Cardiac muscle cell (in vitro differentiated cells and primary cell): ENCODE results near the gene HSBP1L1. TPM values are rescaled to one million over a fixed set of nuclear protein-coding genes. Genes with fewer than 3 reads are reported as not detected.

Experiments
- DNase-seq, 2 donors: peaks; one replicate each; pipeline versions ENCODE4 v3.0.0 to v3.0.0-alpha.2; 2010 to 2017; ENCODE audit warnings: low read depth in 1 of 2, low spot score in 1 of 2
- H3K27ac ChIP-seq: fragments of 200-600 bp; sonication (generic); 2 replicates; pipeline ENCODE4 v1.5.1; 2016
- H3K27me3 ChIP-seq: fragments of 200-600 bp; sonication (generic); 2 replicates; pipeline ENCODE4 v1.6.0; 2016; ENCODE audit warnings: control low read depth
- H3K36me3 ChIP-seq: fragments of 200-600 bp; sonication (generic); 2 replicates; pipeline ENCODE4 v1.5.1; 2016; ENCODE audit warnings: control low read depth
- H3K4me1 ChIP-seq: fragments of 200-600 bp; sonication (generic); 2 replicates; pipeline ENCODE4 v1.8.1; 2017; ENCODE audit warnings: low read depth, mild to moderate bottlenecking, mixed run types
- H3K4me3 ChIP-seq: fragments of 200-600 bp; sonication (generic); 2 replicates; pipeline ENCODE4 v1.5.1; 2016; ENCODE audit warnings: mild to moderate bottlenecking
- H3K9me3 ChIP-seq: fragments of 200-600 bp; sonication (generic); 2 replicates; pipeline ENCODE4 v1.5.1; 2017; ENCODE audit warnings: low read depth, mild to moderate bottlenecking, control low read depth
- CTCF ChIP-seq: IDR thresholded peaks from 2 replicates; pipeline ENCODE4 v1.5.1; 2012; ENCODE audit warnings: low read depth, mild to moderate bottlenecking, low read length
- polyA plus RNA-seq: library from polyadenylated mRNA; unstranded; fragments of >200 nt; fragmentation: Nextera tagmentation; extraction: Ambion mirVana; gene quantifications from 2 replicates; pipeline ENCODE4 v1.2.1, GENCODE V29; 2016
- total RNA-seq: library from RNA; depleted of rRNA; stranded (reverse); fragments of >200 nt; gene quantifications from 2 replicates; pipeline ENCODE4 v1.2.3, GENCODE V29; 2016

HSBP1L1 gene
- total and polyA plus RNA-seq, 2 experiments from 2014 or later, result 4.0 to 6.3 TPM

DNA sequence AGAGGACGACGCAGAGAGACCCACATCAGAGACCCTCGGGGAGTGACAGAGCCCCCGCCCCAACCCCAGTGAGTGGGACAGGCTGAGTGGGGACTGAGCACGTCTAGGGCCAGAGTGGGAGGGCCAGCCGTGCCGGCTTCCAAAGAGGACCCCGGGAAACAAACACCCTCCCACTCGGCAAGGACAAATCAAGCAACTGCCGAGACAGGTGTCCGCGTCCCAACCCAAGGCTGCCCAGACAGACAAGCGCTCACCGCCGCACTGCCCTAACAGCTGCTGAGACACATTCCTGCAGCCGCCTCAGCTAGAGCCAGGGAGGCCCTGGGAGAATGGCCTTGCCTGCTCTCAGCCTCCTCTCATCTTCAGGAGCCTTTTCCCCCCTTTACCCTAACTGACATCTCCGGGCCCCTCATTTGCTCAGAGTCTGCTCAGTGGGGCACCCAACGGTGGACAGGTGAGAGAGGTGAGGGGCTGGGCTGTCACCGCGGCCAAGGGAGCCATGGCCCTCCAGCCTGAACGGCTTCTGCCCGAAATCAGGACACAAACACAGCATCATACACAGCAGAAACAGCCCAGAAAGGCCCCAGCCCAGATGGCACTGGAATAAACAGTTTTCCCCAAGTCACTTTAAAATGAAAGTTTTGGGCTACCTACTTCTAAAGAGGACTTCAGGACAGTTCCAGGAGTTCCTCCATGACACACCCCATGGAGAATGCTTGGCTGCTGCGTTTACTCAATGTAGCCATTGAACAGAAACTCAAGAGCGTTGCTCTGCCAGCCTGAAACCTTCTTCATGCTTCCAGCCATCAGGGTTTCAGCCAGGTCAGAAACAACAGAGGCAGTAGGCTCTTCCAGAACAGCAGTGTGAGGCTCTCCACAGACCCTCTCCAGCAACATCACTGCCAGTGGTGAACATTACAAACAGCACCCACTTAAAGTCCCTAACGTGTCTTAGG, 36.6 kb upstream of the HSBP1L1 start:
- Histone ChIP-seq H3K4me1 (no peaks in the 10 kb centered on the region), H3K36me3 (no peaks in the 10 kb centered on the region), H3K4me3 (no peak overlapping the region), H3K27ac (no peak overlapping the region), H3K27me3 (no peaks in the 10 kb centered on the region), H3K9me3 (no peaks in the 10 kb centered on the region)
- no peak for DNase-seq
- TF ChIP-seq CTCF, result no peak

DNA sequence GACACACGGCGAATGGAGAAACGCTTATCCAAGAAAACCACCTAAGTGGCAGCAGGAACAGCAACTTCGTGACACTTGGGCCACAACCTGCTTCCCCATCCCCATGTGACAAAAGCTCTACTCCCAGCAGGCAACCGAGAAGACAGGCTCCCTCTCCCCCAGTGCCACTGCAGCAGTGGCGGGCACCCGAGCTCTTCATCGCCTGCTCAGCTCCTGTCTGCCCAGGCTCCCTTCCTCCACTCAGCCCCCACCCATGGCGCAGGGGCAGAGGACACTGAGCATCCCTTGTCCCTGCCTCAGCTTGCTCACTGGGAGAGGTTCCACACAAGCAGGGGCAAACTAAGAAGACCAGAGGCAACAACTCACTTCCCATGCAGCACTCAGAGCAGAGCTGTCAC, 35.9 kb upstream of the HSBP1L1 start:
- no peaks in the 10 kb centered on the region for H3K27me3 ChIP-seq
- H3K27ac ChIP-seq, result no peak overlapping the region
- H3K4me1 ChIP-seq, result no peaks in the 10 kb centered on the region
- H3K4me3 ChIP-seq, result no peak overlapping the region
- TF ChIP-seq CTCF, result no peak
- H3K36me3 ChIP-seq, result no peaks in the 10 kb centered on the region
- no peak for DNase-seq
- H3K9me3 ChIP-seq, result no peaks in the 10 kb centered on the region

DNA sequence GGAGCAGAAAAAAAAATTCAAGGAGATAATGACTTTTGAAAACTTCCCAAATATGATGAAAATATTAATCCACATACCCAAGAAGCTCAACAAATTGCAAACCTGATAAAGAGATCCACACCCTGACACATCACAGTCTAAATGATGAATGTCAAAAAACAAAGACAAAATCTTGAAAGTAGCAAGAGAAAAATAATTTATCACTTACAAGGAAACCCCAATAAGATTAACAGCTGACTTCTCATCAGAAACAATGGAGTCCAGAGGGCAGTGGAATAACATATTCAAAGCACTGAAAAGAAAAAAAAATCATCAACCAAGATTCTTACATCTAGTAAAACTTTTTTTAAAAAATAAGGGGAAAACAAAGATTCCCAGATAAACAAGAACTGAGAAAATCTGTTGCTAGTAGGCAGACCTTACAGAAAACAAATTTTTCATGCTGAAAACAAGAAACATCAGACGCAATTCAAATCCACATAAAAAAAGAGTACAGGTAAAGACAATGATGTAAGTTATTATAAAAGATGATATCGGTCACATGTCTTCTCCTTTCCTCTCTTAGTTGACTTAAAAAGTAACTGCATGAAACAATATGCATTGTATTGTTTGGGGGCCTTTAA, 34.3 kb upstream of the HSBP1L1 start:
- H3K27me3 ChIP-seq, result no peaks in the 10 kb centered on the region
- no peak for DNase-seq
- no peak for TF ChIP-seq CTCF
- H3K4me3 ChIP-seq, result no peak overlapping the region
- H3K36me3 ChIP-seq, result no peaks in the 10 kb centered on the region
- peaks cover 11% of the 10 kb centered on the region for H3K4me1 ChIP-seq
- H3K9me3 ChIP-seq, result no peaks in the 10 kb centered on the region
- no peak overlapping the region for H3K27ac ChIP-seq

DNA sequence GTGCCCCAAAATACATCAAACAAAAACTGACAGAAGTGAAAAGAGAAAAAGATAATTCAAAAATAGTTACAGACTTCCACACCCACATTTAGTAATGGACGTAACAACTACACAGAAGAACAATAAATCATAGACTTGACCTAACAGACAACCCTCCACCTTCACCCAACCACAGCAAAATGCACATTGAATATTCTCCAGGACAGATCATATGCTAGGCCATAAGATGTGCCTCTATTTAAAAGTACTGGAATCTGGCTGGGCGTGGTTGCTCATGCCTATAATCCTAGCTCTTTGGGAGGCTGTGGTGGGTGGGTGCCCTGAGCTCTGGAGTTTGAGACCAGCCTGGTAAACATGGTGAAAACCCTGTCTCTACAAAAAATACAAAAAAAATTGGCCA, 33.0 kb upstream of the HSBP1L1 start:
- no peak for DNase-seq
- TF ChIP-seq CTCF, result no peak
- Histone ChIP-seq H3K4me3 (no peak overlapping the region), H3K27me3 (no peaks in the 10 kb centered on the region), H3K9me3 (no peaks in the 10 kb centered on the region), H3K27ac (no peak overlapping the region), H3K4me1 (peaks cover 11% of the 10 kb centered on the region), H3K36me3 (no peaks in the 10 kb centered on the region)

DNA sequence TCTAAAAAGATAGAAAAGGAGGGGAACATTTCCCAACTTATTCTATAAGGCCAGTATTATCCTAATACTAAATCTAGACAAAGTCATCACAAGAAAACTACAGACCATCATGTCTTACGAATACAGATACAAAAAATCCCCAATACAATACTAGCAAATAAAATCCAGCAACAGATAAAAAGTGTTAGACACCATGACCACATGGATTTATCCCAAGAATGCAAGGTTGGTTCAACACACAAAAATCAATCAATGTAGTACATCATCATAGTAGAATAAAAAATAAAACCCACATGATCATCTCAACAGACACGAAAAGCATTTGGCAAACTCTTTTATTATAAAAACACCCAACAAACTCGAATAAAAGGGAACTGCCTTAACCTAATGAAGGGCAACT, 31.5 kb upstream of the HSBP1L1 start:
- no peak for DNase-seq
- no peak overlapping the region for H3K27ac ChIP-seq
- peaks cover 11% of the 10 kb centered on the region for H3K4me1 ChIP-seq
- H3K4me3 ChIP-seq, result no peak overlapping the region
- TF ChIP-seq CTCF, result no peak
- H3K27me3 ChIP-seq, result no peaks in the 10 kb centered on the region
- H3K36me3 ChIP-seq, result no peaks in the 10 kb centered on the region
- no peaks in the 10 kb centered on the region for H3K9me3 ChIP-seq
